Measurements from ENCODE around the gene KCNK1. TPM values are rescaled to one million over a fixed set of nuclear protein-coding genes. Genes with fewer than 3 reads are reported as not detected.

Gene KCNK1
- total RNA-seq, 4 donors from 2014 or later: 0.20 to 0.49 TPM; not detected in 2

- no peaks in the 10 kb centered on the region for H3K9me3 ChIP-seq
- TF ChIP-seq POLR2A (IDR thresholded peaks at IDR 0.05) (no peak), CTCF (IDR thresholded peaks at IDR 0.05 in 4 of 5, conservative IDR thresholded peaks at IDR 0.05 in 1 of 5) (no peak)
- no peaks in the 10 kb centered on the region for H3K27me3 ChIP-seq
- no peak overlapping the region for H3K4me3 ChIP-seq
- no peaks in the 10 kb centered on the region for H3K4me1 ChIP-seq
- no peak overlapping the region for H3K27ac ChIP-seq
- DNase-seq (no peak), ATAC-seq (no peak)
- in situ Hi-C loops (cut with MboI; ENCODE audit: low sequenced_read_pairs in 4 of 4) (no loop called here), intact Hi-C loops (cut with DNase I; ENCODE audit: low total_unique reads) (no loop called here)
- no peaks in the 10 kb centered on the region for H3K36me3 ChIP-seq
Measured at GRCh38 chr1:233570216-233570615, 43.7 kb upstream of the KCNK1 start.

- in situ Hi-C loops (cut with MboI; ENCODE audit: low sequenced_read_pairs in 4 of 4) (no loop called here), intact Hi-C loops (cut with DNase I; ENCODE audit: low total_unique reads) (no loop called here)
- Histone ChIP-seq H3K4me3 (no peak overlapping the region), H3K9me3 (no peaks in the 10 kb centered on the region), H3K4me1 (no peaks in the 10 kb centered on the region), H3K27ac (no peak overlapping the region), H3K27me3 (no peaks in the 10 kb centered on the region), H3K36me3 (no peaks in the 10 kb centered on the region)
- no peak for ATAC-seq
- DNase-seq: no peak
- TF ChIP-seq CTCF (IDR thresholded peaks at IDR 0.05 in 4 of 5, conservative IDR thresholded peaks at IDR 0.05 in 1 of 5): no peak
- TF ChIP-seq POLR2A (IDR thresholded peaks at IDR 0.05): no peak
Measured at GRCh38 chr1:233570706-233571105, 43.2 kb upstream of the KCNK1 start.

GRCh38 chr1:233572896-233573295, 41.0 kb upstream of the KCNK1 start:
- Histone ChIP-seq H3K9me3 (no peaks in the 10 kb centered on the region), H3K36me3 (no peaks in the 10 kb centered on the region), H3K4me3 (no peak overlapping the region), H3K27ac (no peak overlapping the region), H3K27me3 (no peaks in the 10 kb centered on the region), H3K4me1 (no peaks in the 10 kb centered on the region)
- ATAC-seq: no peak
- intact Hi-C loops (cut with DNase I; ENCODE audit: low total_unique reads) (no loop called here), in situ Hi-C loops (cut with MboI; ENCODE audit: low sequenced_read_pairs in 4 of 4) (no loop called here)
- DNase-seq: no peak
- TF ChIP-seq CTCF (IDR thresholded peaks at IDR 0.05 in 4 of 5, conservative IDR thresholded peaks at IDR 0.05 in 1 of 5) (no peak), POLR2A (IDR thresholded peaks at IDR 0.05) (no peak)

- no peaks in the 10 kb centered on the region for H3K36me3 ChIP-seq
- in situ Hi-C loops (cut with MboI; ENCODE audit: low sequenced_read_pairs in 4 of 4): no loop called here
- intact Hi-C loops (cut with DNase I; ENCODE audit: low total_unique reads): no loop called here
- H3K9me3 ChIP-seq: no peaks in the 10 kb centered on the region
- H3K4me3 ChIP-seq: no peak overlapping the region
- DNase-seq (no peak), ATAC-seq (no peak)
- no peaks in the 10 kb centered on the region for H3K4me1 ChIP-seq
- TF ChIP-seq POLR2A (IDR thresholded peaks at IDR 0.05) (no peak), CTCF (IDR thresholded peaks at IDR 0.05 in 4 of 5, conservative IDR thresholded peaks at IDR 0.05 in 1 of 5) (no peak)
- H3K27me3 ChIP-seq: no peaks in the 10 kb centered on the region
- H3K27ac ChIP-seq: no peak overlapping the region
Measured at GRCh38 chr1:233575450-233575849, 38.5 kb upstream of the KCNK1 start.

GRCh38 chr1:233582439-233582838, 31.5 kb upstream of the KCNK1 start:
- Histone ChIP-seq H3K4me1 (no peaks in the 10 kb centered on the region), H3K36me3 (no peaks in the 10 kb centered on the region), H3K27me3 (no peaks in the 10 kb centered on the region), H3K9me3 (no peaks in the 10 kb centered on the region), H3K27ac (no peak overlapping the region), H3K4me3 (no peak overlapping the region)
- TF ChIP-seq CTCF (IDR thresholded peaks at IDR 0.05 in 4 of 5, conservative IDR thresholded peaks at IDR 0.05 in 1 of 5) (no peak), POLR2A (IDR thresholded peaks at IDR 0.05) (no peak)
- intact Hi-C loops (cut with DNase I; ENCODE audit: low total_unique reads) (no loop called here), in situ Hi-C loops (cut with MboI; ENCODE audit: low sequenced_read_pairs in 4 of 4) (no loop called here)
- DNase-seq: no peak
- ATAC-seq: no peak
